Right lobe of liver (tissue), 4 donors: ENCODE data around the gene TFRC.

Experiments
- CTCF ChIP-seq, 4 donors: fragments of 200-600 bp in 3 of 4; fragments of 450-650 bp in 1 of 4; IDR thresholded peaks; one replicate each; pipeline versions ENCODE4 v1.5.1 to v1.8.0; 2016 to 2022; ENCODE audit warnings: antibody characterized with exemption in 4 of 4, mild to moderate bottlenecking in 2 of 4
- POLR2A ChIP-seq: fragments of 450-650 bp; IDR thresholded peaks from one replicate; pipeline ENCODE4 v1.6.1; 2017; ENCODE audit warnings: antibody characterized with exemption, mild to moderate bottlenecking
- donor health status: DM: no; HTN: no; CAD: no.
- donor health status: DM: no; HTN: no; CAD: no.
- donor health status: DM: no; HTN: yes; CAD: no.

GRCh38 chr3:196108075-196108743 lies 26.3 kb upstream of the TFRC start:
- no peak for TF ChIP-seq CTCF (IDR thresholded peaks at IDR 0.05)
- TF ChIP-seq POLR2A, result no peak
